ENCODE results near the gene KRTAP4-11.
"Not testable (repeated sequence)": the region's sequence is repeated elsewhere in the genome, so short reads cannot be mapped to it uniquely, and the experiment has no call there.

KRTAP4-11 gene

DNA sequence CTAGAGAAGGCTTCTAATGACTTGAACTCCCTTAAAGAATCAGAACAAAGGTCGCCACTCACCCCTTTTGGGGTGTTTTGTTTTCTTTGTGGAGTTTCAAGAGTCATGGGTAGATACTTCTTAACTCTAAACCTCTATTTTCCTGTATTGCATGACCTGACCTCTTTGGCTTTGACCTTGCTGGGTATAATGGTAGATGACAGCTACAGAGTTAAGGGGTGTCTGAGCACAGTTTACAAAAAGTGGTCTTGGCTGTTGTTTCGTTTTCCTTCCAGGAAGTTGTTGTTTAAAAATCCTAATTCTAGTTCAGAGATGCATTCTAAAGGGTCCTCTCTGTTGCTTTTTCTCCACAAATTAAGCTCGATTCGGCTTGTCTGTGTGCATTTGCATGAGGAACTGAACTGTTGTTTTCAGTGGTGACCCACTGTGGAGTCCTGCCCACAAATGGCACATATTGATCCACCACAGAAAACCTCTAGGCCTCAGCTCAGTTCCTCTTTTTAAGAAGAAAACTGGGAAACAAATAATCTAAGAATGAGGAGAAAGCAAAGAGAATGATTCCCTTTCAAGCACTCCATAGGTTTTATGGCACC is 29.3 kb downstream of the KRTAP4-11 start:
- H3K4me3 ChIP-seq (ENCODE audit: insufficient read depth, low read depth, low read length, poor library complexity, severe bottlenecking); H3K4me1 ChIP-seq (ENCODE audit: control insufficient read depth, insufficient read depth, low read length, poor library complexity, severe bottlenecking); DNase-seq; H3K27ac ChIP-seq (ENCODE audit: insufficient read depth, low read length, poor library complexity, severe bottlenecking); H3K27me3 ChIP-seq (replicated peaks; ENCODE audit: control insufficient read depth, insufficient read depth, low read length, poor library complexity, severe bottlenecking); H3K9me3 ChIP-seq (ENCODE audit: control insufficient read depth, low read length); H3K36me3 ChIP-seq (ENCODE audit: control insufficient read depth, insufficient read depth, low read length): not testable (repeated sequence)

DNA sequence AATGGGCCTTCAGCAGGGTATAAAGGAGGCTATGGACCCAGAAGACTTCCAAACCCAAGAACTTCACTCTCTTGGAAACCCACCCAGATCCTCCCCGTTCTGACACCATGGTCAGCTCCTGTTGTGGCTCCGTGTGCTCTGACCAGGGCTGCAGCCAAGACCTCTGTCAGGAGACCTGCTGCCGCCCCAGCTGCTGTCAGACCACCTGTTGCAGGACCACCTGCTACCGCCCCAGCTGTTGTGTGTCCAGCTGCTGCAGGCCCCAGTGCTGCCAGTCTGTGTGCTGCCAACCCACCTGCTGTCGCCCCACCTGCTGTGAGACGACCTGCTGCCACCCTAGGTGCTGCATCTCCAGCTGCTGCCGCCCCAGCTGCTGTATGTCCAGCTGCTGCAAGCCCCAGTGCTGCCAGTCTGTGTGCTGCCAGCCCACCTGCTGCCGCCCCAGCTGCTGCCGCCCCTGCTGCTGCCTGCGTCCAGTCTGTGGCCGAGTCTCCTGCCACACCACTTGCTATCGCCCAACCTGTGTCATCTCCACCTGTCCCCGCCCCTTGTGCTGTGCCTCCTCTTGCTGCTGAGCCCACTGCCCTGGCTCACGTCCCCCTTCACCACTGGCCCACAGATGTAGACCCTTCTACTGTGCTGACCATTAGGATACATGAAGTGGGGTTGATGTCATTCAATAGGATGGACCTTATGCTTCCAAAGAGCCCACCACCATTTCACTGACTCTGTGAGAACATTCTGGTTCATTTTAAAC is 33.9 kb downstream of the KRTAP4-11 start, which contains the start of gene KRTAP4-7:
Gene KRTAP4-7, plus strand, starts transcription at position 51 of the 757 bp plus-strand sequence. Its CDS starts 57 bp downstream, at position 108.
- H3K9me3 ChIP-seq (ENCODE audit: control insufficient read depth, low read length); H3K36me3 ChIP-seq (ENCODE audit: control insufficient read depth, insufficient read depth, low read length); H3K4me3 ChIP-seq (ENCODE audit: insufficient read depth, low read depth, low read length, poor library complexity, severe bottlenecking); H3K4me1 ChIP-seq (ENCODE audit: control insufficient read depth, insufficient read depth, low read length, poor library complexity, severe bottlenecking); H3K27ac ChIP-seq (ENCODE audit: insufficient read depth, low read length, poor library complexity, severe bottlenecking); H3K27me3 ChIP-seq (replicated peaks; ENCODE audit: control insufficient read depth, insufficient read depth, low read length, poor library complexity, severe bottlenecking); DNase-seq: not testable (repeated sequence)

DNA sequence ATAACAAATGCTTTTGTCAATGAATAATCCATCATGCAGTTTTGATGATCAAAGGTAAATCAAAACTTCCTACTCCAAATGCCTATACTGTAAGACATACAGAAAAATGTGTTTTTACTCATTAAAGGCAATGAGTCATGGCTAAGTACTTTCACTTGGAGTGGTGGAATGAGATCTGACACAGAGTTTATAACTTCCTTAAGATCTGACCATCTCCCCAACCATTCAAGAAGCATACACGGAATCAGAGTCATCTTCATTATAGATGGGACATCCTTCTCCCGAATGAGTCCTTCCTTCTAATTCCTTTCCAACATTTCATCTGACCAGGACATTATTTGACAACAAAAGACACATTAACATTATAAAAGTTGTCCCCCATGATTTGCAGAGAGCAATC is 34.7 kb downstream of the KRTAP4-11 start:
- not testable (repeated sequence) for DNase-seq; H3K4me3 ChIP-seq (ENCODE audit: insufficient read depth, low read depth, low read length, poor library complexity, severe bottlenecking); H3K4me1 ChIP-seq (ENCODE audit: control insufficient read depth, insufficient read depth, low read length, poor library complexity, severe bottlenecking); H3K27me3 ChIP-seq (replicated peaks; ENCODE audit: control insufficient read depth, insufficient read depth, low read length, poor library complexity, severe bottlenecking); H3K27ac ChIP-seq (ENCODE audit: insufficient read depth, low read length, poor library complexity, severe bottlenecking); H3K36me3 ChIP-seq (ENCODE audit: control insufficient read depth, insufficient read depth, low read length); H3K9me3 ChIP-seq (ENCODE audit: control insufficient read depth, low read length)

DNA sequence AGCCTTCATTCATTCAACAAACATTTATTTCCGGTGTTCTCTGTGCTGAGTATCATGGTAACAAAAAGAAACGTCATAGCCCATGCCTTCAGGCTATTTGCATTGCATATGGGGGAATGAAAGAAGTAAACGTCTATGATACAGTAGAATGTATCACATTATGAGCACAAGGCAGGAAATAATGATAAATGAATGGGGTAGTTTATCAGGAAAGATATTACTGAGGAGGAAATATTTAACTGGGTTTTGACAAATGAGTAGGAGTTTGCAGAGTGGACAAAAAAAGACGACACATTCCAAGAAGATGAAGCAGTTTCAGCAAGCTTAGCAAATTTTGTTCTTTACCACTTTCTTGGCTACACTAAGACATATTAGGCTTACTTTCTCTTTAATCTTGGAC is 35.5 kb downstream of the KRTAP4-11 start:
- no peak for DNase-seq
- no peak overlapping the region for H3K27ac ChIP-seq (ENCODE audit: insufficient read depth, low read length, poor library complexity, severe bottlenecking)
- H3K9me3 ChIP-seq (ENCODE audit: control insufficient read depth, low read length) = no peaks in the 10 kb centered on the region
- H3K27me3 ChIP-seq (replicated peaks; ENCODE audit: control insufficient read depth, insufficient read depth, low read length, poor library complexity, severe bottlenecking) = no peaks in the 10 kb centered on the region
- no peaks in the 10 kb centered on the region for H3K4me1 ChIP-seq (ENCODE audit: control insufficient read depth, insufficient read depth, low read length, poor library complexity, severe bottlenecking)
- no peaks in the 10 kb centered on the region for H3K36me3 ChIP-seq (ENCODE audit: control insufficient read depth, insufficient read depth, low read length)
- no peak overlapping the region for H3K4me3 ChIP-seq (ENCODE audit: insufficient read depth, low read depth, low read length, poor library complexity, severe bottlenecking)

DNA sequence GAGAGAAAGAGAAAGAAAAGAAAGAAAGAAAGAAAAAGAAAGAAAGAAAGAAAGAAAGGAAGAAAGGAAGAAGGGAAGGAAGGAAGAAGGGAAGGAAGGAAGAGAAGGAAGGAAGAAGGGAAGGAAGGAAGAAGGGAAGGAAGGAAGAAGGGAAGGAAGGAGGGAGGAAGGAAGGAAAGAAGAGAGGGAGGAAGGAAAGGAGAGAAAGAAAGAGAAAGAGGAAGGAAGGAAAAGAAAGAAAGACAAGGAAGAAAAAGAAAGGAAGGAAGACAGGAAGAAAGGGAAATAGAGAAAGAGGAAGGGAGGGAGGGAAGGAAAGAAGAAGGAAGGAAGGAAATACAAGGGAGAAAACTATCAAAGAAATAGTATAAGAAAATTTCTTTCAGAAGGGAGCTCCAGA is 41.4 kb downstream of the KRTAP4-11 start:
- Histone ChIP-seq H3K9me3 (ENCODE audit: control insufficient read depth, low read length) (no peaks in the 10 kb centered on the region), H3K27ac (ENCODE audit: insufficient read depth, low read length, poor library complexity, severe bottlenecking) (no peak overlapping the region), H3K27me3 (replicated peaks; ENCODE audit: control insufficient read depth, insufficient read depth, low read length, poor library complexity, severe bottlenecking) (peaks cover 7% of the 10 kb centered on the region), H3K4me3 (ENCODE audit: insufficient read depth, low read depth, low read length, poor library complexity, severe bottlenecking) (no peak overlapping the region), H3K36me3 (ENCODE audit: control insufficient read depth, insufficient read depth, low read length) (no peaks in the 10 kb centered on the region), H3K4me1 (ENCODE audit: control insufficient read depth, insufficient read depth, low read length, poor library complexity, severe bottlenecking) (no peaks in the 10 kb centered on the region)
- DNase-seq = no peak

DNA sequence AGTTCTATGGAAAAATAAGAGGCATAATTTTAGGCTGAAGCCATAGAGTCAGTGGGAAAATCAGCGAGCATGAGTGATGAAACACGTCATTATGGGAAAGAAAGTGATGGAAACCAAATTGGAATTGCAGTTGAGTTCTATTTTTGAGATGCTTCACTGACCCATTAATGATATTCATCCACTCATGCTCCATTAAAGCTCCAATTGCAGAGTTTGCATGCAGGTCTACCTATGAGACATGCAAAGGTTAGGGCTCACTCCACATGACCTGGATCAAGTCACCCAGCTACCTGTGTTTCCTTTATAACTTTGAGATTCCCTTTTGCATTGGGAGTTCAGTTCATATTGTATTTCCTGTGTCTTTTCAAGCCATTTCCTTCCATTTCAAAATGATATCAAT is 44.5 kb downstream of the KRTAP4-11 start:
- H3K9me3 ChIP-seq (ENCODE audit: control insufficient read depth, low read length) = no peaks in the 10 kb centered on the region
- no peak for DNase-seq
- H3K36me3 ChIP-seq (ENCODE audit: control insufficient read depth, insufficient read depth, low read length) = no peaks in the 10 kb centered on the region
- no peak overlapping the region for H3K27ac ChIP-seq (ENCODE audit: insufficient read depth, low read length, poor library complexity, severe bottlenecking)
- no peaks in the 10 kb centered on the region for H3K4me1 ChIP-seq (ENCODE audit: control insufficient read depth, insufficient read depth, low read length, poor library complexity, severe bottlenecking)
- no peak overlapping the region for H3K4me3 ChIP-seq (ENCODE audit: insufficient read depth, low read depth, low read length, poor library complexity, severe bottlenecking)
- peaks cover 7% of the 10 kb centered on the region for H3K27me3 ChIP-seq (replicated peaks; ENCODE audit: control insufficient read depth, insufficient read depth, low read length, poor library complexity, severe bottlenecking)

DNA sequence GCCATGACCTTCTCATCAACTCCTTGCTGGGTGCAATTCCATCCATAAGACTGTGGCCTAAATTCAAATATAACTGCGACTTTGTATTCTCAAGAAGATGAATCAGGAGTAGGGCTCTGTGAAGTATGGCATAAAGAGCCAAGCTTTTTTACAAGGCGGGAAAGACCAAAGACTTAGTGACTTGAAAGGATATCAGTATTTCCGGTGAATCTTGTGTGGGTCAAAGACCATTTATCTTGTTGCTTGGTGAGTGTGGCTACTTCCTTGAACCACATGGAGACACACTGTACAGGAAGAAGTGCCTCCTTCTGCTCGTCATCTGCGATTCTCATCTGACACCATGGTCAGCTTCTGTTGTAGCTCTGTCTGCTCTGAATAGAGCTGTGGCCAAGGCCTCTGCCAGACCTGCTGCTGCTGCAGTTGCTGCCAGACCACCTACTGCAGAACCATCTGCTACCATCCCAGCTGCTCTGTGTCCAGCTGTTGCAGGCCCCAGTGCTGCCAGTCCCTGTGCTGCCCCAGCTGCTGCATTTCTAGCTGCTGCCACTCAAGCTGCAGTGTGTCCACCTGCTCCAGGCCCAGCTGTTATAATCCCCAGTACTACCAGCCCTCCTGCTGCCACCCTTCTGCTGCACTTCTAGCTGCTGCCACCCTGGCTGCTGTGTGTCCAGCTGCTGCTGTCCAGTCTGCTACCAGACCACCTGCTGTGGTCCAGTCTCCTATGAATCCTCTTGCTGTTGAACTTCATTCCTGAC is 46.4 kb downstream of the KRTAP4-11 start:
- no peak for DNase-seq
- no peak overlapping the region for H3K27ac ChIP-seq (ENCODE audit: insufficient read depth, low read length, poor library complexity, severe bottlenecking)
- H3K27me3 ChIP-seq (replicated peaks; ENCODE audit: control insufficient read depth, insufficient read depth, low read length, poor library complexity, severe bottlenecking) = peaks cover 7% of the 10 kb centered on the region
- H3K9me3 ChIP-seq (ENCODE audit: control insufficient read depth, low read length) = no peaks in the 10 kb centered on the region
- H3K36me3 ChIP-seq (ENCODE audit: control insufficient read depth, insufficient read depth, low read length) = no peaks in the 10 kb centered on the region
- no peak overlapping the region for H3K4me3 ChIP-seq (ENCODE audit: insufficient read depth, low read depth, low read length, poor library complexity, severe bottlenecking)
- no peaks in the 10 kb centered on the region for H3K4me1 ChIP-seq (ENCODE audit: control insufficient read depth, insufficient read depth, low read length, poor library complexity, severe bottlenecking)

DNA sequence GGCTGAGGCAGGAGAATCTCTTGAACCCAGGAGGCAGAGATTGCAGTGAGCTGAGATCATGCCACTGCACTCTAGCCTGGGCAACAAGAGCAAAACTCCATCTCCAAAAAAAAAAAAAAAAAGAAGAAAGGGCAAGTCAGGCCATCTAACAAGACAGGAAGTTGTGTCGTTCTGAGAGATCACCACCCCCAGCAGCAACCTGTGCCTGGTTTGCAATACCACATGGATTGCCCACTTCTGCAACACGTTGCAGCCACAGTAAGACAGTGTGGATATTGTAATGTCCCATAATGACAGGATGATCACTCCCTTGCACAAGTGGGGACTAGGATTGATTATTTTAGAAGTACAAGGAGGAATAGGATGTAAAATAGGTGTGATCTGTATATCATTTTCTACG is 49.1 kb downstream of the KRTAP4-11 start:
- no peaks in the 10 kb centered on the region for H3K9me3 ChIP-seq (ENCODE audit: control insufficient read depth, low read length)
- no peaks in the 10 kb centered on the region for H3K36me3 ChIP-seq (ENCODE audit: control insufficient read depth, insufficient read depth, low read length)
- H3K27me3 ChIP-seq (replicated peaks; ENCODE audit: control insufficient read depth, insufficient read depth, low read length, poor library complexity, severe bottlenecking) = no peaks in the 10 kb centered on the region
- DNase-seq = no peak
- no peak overlapping the region for H3K4me3 ChIP-seq (ENCODE audit: insufficient read depth, low read depth, low read length, poor library complexity, severe bottlenecking)
- no peaks in the 10 kb centered on the region for H3K4me1 ChIP-seq (ENCODE audit: control insufficient read depth, insufficient read depth, low read length, poor library complexity, severe bottlenecking)
- no peak overlapping the region for H3K27ac ChIP-seq (ENCODE audit: insufficient read depth, low read length, poor library complexity, severe bottlenecking)

DNA sequence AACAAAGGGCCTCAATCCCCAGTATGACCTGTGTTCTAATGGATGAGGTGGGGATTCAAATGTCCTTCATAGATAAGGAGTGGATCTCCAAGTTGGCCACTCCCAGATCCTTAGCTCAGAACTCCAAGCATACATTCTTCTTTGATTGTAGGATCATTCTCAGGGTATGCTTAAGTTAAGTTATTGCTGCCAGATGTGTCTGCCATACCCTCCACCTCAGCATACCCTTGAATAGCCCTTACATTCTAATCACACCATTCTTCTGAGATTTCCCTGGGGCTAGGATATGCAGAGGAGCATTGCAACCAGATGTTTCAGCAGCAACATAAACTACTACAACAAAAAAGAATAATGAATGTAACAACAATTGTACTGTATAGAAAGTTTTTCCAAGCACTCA is 50.9 kb downstream of the KRTAP4-11 start:
- H3K27me3 ChIP-seq (replicated peaks; ENCODE audit: control insufficient read depth, insufficient read depth, low read length, poor library complexity, severe bottlenecking) = no peaks in the 10 kb centered on the region
- no peaks in the 10 kb centered on the region for H3K9me3 ChIP-seq (ENCODE audit: control insufficient read depth, low read length)
- no peak overlapping the region for H3K4me3 ChIP-seq (ENCODE audit: insufficient read depth, low read depth, low read length, poor library complexity, severe bottlenecking)
- no peak overlapping the region for H3K27ac ChIP-seq (ENCODE audit: insufficient read depth, low read length, poor library complexity, severe bottlenecking)
- DNase-seq = no peak
- H3K4me1 ChIP-seq (ENCODE audit: control insufficient read depth, insufficient read depth, low read length, poor library complexity, severe bottlenecking) = no peaks in the 10 kb centered on the region
- H3K36me3 ChIP-seq (ENCODE audit: control insufficient read depth, insufficient read depth, low read length) = no peaks in the 10 kb centered on the region

Data from effector memory CD4-positive, alpha-beta T cell (primary cell).